Measurements from ENCODE around the gene RNF213.

RNF213 gene

DNA sequence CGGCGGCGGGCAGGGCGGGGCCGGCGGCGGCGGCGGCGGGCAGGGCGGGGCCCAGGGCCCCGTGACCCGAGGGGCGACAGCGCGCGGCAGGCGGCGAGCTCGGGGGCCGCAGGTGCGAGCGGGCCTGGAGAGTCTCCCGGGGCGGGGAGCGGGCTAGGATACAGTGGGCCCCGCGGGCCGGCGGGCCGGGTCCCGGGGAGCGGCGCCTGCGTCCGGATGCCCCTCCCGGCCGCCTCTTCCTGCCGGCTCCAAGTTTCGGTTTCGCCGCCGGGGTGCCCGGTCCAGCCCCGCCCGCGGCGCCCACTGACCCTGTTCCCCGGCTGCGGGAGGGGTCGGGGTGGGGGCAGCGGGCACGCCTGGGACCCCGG is at the start of gene RNF213:
Gene RNF213, plus strand, starts transcription at position 62 of the 368 bp plus-strand sequence. CDS start 2,830 bp downstream, outside the sequence.
- ATAC-seq = no peak

- ATAC-seq = no peak
Measured at GRCh38 chr17:80212109-80212508, 48.5 kb upstream of the RNF213 start.

DNA sequence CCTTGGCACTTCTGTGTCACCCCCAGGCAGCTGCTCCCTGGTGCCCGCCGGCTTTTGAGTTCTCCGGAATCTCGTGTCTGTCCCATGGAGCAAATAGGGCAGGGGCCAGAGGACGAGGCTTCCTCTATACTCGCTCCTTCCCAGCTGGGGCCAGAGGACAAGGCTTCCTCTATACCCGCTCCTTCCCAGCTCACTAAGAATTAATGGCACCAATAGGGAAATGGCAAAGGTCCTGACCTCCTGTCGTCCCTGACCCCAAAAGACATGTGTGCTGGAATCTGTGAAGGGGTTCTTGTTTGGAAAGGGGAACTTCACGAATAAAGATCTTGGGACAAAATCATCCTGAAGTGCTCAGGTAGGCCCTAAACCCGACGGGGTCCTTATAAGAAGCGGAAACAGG is 48.1 kb upstream of the RNF213 start:
- no peak for ATAC-seq

DNA sequence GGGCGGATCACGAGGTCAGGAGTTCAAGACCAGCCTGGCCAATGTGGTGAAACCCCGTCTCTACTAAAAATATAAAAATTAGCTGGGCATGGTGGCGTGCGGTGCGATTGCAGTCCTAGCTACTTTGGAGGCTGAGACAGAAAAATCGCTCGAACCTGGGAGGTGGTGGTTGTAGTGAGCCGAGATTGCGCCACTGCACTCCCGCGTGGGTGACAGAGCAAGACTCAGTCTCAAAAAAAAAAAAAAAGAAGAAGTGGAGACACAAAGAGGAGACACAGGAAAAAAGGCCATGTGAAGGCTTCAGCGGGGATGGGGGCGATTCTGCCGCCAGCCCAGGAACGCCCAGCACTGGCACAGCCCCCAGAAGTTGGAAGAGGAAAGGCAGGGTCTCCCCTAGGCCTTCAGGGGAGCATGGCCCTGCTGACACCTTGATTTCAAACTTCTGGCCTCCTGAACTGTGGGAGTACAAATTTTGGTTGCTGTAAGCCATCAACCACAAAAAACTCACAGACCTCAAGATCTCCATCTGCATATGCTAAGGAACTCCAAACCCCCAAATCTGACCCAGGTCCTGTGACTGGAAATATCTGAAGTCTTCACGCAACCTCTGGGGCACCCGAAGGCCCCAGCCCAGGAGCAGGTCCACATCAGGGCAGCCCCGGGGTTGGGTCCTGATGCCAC is 47.5 kb upstream of the RNF213 start:
- no peak for ATAC-seq

- no peak for ATAC-seq
Measured at GRCh38 chr17:80213643-80213975, 47.0 kb upstream of the RNF213 start.

DNA sequence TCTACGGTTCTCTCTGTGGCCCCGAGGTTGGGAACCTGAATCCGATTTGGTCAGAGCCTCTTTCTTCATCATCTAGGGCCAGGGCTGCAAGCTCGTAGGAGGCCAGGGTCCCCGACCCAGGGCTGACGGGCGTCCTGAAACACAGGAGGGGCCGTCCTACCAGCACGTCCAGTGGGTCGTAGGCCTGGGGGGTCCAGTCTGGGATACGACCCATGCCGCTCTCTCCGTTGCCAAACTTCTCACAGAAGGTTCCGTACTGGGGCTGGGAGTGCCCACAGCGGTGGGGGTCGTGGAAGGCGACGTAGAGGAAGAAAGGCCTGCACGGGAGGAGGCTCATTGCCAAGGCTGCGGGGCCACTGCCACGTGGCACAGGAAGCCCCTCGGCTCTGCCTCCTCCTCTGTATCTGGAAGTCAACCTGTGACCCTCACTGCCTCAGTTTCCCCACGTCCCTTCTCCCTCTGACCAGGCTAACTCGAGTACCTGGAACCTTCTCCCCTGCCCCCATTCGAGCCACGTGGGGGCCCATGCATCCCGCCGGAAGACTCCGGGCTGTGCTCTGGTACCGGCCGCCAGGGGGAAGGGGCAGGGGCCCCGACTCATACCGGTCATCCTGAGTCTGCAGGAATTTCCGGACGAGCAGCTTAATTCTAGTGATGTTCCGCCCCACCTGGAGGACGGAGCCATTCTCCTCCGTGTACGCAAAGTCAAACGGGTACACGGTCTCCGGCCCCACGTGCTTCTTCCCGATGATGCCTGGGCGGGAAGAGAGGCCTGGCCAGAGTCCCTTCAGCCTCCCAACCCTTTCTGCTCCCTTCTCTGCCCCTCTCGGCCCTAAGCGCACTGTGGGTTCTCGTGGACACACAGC is 46.4 kb upstream of the RNF213 start:
- no peak for ATAC-seq

DNA sequence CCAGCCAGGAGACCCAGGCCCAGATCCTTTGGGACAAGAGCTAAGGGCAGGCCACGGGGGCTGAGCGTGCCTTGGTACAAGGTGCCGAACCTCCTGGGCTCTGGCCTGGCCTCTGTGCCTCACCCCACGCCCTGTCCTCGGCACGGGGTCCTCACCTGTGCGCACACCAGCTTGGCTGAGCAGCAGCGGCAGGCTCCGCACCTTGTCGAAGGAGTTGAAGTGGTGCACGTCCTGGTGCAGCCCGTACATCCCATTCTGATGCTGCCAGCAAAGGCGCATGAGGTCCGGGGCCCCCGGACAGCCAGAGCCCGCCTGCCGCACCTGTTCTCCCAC is 45.8 kb upstream of the RNF213 start:
- ATAC-seq = no peak

DNA sequence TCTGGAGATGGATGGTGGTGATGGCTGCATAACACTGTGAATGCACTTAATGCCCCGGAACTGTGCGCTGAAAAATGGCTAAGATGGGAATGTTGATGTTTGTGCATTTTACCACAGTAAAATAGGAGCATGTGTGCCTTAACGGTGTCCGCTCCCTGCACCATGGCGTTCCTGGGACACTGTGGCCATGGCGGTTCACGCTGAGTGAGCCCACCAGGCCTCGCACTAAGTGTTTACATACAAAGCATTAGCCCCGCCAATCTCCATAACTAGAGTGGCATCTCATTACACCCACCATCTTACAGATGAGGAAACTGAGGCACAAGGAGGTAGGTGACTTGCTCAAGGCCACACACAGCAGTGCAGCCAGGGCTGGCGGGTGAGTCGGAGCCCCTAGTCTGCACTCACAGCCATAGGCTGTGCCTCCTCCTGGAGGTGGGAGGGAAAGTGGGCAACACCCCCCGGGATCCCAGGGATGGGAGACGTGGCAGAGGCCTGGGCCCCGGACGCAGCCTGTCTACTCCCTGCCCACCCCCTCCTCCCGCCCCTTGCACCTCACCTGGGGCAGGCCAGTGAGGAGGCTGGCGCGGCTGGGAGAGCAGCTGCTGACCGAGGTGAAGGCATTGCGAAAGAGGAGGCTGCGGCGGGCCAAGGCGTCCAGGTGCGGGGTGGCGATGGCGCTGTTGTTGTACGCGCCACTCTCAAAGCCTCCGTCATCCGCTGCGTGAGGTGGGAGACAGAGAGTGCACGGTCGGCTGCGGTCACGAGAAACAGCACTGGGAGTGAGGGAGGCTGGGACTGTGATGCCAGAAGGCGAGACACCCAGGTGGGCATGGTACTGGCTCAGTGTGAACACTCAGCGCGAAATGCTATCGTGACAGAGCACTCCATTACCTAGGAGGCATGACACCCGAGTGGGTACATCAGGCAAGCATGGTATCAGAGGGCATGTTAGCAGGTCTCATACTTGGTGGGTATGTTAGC is 43.9 kb upstream of the RNF213 start:
- no peak for ATAC-seq

DNA sequence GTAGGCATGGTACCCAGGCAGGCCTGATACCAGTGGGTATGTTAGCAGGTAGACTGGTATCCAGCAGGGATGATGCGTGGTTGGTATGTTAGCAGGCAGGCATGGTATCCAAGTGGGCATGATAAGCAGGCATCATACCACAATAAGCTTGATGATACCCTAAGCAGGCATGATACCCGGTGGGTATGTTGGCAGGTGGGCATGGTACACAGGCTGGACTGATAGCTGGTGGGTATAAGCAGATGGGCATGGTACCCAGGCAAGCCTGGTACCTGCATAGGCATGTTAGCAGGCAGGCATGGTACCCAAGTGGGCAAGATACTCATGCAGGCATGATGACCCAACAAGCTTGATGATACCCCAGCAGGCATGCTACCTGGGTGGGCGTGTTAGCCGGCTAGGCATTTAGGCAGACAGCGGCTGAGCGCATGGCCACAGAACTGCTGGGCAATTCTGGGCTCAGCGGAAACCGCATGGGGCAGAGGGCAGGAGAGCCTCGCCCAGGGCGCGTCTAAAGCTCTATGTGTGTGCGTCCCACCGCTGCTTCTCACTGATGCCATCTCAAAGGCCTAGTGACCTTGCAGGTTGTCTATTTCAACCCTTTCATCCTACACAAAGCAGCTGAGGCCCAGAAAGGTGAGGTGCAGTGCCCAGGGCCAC is 42.8 kb upstream of the RNF213 start:
- ATAC-seq = no peak

DNA sequence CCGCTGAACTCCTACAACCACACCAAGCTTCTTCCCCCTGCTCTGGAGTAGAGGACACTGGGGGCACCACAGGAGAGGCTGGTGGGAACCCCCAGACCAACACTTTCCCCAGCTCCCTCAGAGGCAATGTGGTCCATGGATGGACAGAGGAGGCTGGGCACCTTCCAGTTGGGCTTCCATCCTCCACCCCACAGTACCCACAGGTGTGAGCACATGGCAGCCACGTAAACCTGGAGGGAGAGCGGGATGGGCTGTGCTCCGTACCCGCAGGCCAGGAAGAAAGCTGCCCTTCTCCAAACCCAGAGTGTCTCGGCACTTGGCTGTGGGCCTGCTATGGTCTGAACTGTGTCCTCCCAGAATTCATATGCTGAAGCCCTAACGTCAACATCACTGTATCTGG is 42.3 kb upstream of the RNF213 start:
- no peak for ATAC-seq

DNA sequence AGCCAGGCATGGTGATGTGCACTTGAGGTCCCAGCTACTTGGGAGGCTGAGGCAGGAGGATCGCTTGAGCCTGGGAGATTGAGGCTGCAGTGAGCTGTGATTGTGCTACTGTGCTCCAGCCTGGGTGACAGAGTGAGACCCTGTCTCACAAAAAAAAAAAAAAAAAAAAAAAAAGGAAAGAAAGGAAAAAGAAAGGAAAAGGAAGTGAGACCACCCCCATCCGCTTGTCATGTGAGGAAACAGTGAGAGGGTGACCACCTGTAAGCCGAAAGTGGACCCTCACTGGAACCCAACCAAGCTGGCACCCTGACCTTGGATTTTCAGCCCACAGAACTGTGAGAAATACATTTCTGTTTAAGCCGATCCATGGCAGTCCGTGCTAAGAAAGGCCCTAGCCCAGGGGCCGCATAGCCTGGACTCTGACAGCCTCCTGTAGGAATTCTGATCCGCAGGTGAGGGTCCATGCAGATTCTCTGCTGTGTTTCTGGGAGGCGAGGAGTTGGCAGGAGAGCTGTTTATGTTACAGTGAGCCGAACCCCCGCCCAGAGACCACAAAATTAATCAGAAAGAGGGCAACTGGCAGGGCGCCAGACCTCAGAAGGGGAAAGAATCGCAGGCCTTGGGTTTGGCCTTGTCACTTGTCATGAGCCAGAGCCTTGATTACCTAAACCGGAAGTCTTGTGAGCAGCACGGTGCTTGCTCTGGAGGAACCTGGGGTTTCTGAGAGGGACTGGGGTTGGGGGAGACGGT is 41.5 kb upstream of the RNF213 start:
- peak; percentile 93 to 95 for ATAC-seq

DNA sequence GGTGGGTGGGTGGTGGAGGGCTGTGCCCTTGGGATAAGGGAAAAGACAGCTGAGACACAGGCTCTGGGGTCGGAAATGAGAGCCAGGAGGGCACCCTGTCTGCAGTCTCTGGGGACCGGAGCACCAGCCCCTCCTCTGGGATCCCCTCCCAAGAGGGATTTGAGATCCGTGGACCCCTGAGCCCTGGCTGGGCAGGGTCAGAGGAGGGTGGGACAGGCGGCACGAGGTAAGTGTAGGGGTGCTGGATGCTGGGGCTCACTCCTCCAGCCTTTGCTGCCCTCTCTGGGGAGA is 40.9 kb upstream of the RNF213 start:
- ATAC-seq = peak; percentile 10 to 11

DNA sequence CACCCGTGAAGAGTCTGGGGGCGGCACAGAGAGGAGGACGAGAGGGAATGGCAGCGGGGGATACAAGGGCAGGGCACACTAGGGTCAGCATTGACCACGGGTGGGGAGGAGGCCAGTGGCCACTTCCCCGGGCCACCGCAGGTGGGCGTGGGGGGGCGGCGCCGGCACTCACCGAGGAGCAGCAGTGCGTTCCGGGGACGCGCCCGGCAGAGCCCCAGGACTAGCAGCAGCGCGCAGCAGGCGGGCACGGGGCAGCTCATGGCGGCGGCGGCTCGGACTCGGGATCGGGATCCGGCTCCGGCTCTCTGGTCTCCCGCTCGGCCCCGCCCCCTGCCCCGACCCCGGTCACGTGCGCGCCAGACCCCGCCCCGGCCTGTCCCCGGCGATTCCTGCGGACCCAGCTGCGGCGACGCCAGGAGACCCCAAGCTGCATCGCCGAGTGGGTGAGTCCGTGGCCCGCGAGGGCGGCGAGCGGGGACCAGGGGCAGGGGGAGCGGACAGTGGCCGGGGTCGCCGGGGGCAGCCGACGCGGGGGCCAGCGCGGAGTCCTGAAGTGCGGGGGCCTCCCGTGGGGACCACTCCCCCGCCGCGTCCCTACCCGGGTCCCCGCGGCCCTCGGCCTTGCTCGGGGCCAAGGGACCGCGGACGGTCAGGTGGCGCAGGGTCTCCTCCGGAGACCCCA is 40.5 kb upstream of the RNF213 start, which contains the start of the genes SGSH and SLC26A11:
Gene SGSH, minus strand, starts transcription at position 280 of the 682 bp plus-strand sequence. Its CDS starts 20 bp downstream, at position 260.
Gene SLC26A11, plus strand, starts transcription at position 374 of the 682 bp plus-strand sequence. CDS start 1,134 bp downstream, outside the sequence.
- ATAC-seq = peak; percentile 41 to 43

- no peak for ATAC-seq
Measured at GRCh38 chr17:80220736-80221215, 39.9 kb upstream of the RNF213 start.

DNA sequence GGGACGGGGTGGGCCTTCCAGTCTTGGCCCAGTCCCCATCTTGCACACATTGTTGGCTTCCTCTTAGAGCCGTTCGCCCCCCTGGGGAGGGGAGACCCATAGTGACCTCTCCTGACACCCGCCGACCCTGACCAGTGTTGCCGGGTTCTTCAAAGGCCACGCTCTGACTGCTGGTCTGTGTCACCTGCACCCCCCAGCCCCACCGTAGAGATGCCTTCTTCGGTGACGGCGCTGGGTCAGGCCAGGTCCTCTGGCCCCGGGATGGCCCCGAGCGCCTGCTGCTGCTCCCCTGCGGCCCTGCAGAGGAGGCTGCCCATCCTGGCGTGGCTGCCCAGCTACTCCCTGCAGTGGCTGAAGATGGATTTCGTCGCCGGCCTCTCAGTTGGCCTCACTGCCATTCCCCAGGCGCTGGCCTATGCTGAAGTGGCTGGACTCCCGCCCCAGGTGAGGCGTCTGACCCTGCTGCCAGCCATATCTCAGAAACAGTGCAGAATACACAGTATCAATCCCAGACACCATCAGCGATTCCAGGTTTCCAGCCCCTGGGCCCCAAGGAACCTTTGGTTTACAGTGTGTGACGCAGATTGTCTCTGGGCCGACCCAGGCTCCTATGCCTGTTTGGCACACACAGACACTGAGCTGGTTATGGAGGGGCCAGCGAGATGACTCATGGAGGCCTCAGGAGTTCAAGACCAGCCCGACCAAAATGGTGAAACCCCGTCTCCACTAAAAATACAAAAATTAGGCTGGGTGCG is 39.1 kb upstream of the RNF213 start:
- ATAC-seq = no peak

- ATAC-seq = no peak
Measured at GRCh38 chr17:80222376-80223141, 38.1 kb upstream of the RNF213 start.

DNA sequence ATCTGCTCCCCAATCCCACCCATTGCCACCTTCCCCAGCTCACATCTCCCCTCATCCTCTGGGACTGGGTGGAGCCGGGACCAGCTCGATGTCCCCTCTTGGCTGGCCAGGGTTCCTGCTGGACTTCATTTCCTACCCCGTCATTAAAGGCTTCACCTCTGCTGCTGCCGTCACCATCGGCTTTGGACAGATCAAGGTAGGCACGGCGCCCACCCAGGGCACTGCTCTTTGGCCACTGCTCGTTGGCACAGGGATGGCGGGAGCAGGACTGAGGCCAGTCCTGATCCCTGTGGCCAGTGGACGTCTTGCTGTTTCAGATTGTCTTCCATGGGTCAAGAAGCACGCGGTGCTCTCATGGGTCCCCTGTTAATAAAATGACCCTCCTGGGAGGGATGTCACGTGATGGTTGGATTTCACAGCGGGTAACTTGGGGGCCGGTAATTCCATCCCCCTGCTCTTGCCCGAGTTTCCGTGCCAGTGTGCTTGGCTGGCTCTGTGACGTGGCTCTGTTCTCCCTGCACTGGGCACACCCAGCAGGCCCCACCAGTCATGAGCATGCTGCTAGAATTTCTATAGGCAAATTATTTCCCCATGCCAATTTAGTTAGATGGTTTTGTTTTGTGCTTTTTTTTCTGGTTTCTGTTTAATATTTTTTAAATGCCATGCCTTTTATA is 37.4 kb upstream of the RNF213 start:
- ATAC-seq = no peak

- no peak for ATAC-seq
Measured at GRCh38 chr17:80223838-80224497, 36.7 kb upstream of the RNF213 start.

All from activated CD4-positive, CD25-positive, alpha-beta regulatory T cell treated with anti-CD3 and anti-CD28 coated beads, Interleukin-2, amount 50 U/mL, for 24 hours (primary cell).